GM12878 (cell line): ENCODE results near the gene GCSAM. TPM values are rescaled to one million over a fixed set of nuclear protein-coding genes. Genes with fewer than 3 reads are reported as not detected.

Experiments used
- BCL11A ChIP-seq: IDR thresholded peaks from 2 replicates; pipeline ENCODE4 v1.6.1; 2011; ENCODE audit warnings: low read depth, low read length
- BCLAF1 ChIP-seq: fragments of 450-650 bp; IDR thresholded peaks from 2 replicates; pipeline ENCODE4 v1.6.1; 2017; ENCODE audit warnings: antibody characterized with exemption, mild to moderate bottlenecking, moderate library complexity
- BMI1 ChIP-seq: fragments of 450-650 bp; IDR thresholded peaks from 2 replicates; pipeline ENCODE4 v1.6.1; 2016; ENCODE audit warnings: mild to moderate bottlenecking, moderate library complexity, borderline replicate concordance
- BRCA1 ChIP-seq: IDR thresholded peaks from 2 replicates; pipeline ENCODE4 v1.6.1; 2011; ENCODE audit warnings: low read depth, low read length, improper control_type of control experiment
- CEBPB ChIP-seq, 2 experiments: fragments of 150-350 bp in 1 of 2; IDR thresholded peaks; 2 replicates each; pipeline ENCODE4 v1.6.1; 2012 to 2014; ENCODE audit warnings: low read depth in 2 of 2, low read length in 2 of 2, borderline replicate concordance in 1 of 2, inconsistent platforms in 1 of 2
- CREB1 ChIP-seq: IDR thresholded peaks from 2 replicates; pipeline ENCODE4 v1.6.1; 2012; ENCODE audit warnings: low read depth, mild to moderate bottlenecking, inconsistent platforms
- ELK1 ChIP-seq: IDR thresholded peaks from 2 replicates; pipeline ENCODE4 v1.6.1; 2012; ENCODE audit warnings: low read depth, low read length, improper control_type of control experiment
- EZH2 ChIP-seq: IDR thresholded peaks from 2 replicates; pipeline ENCODE4 v1.6.1; 2012; ENCODE audit warnings: low read depth, mild to moderate bottlenecking, control low read depth, inconsistent platforms, low read length, borderline replicate concordance; ENCODE audit not compliant: control insufficient read depth
- GABPA ChIP-seq: IDR thresholded peaks from 2 replicates; pipeline ENCODE4 v1.6.1; 2014; ENCODE audit warnings: antibody characterized with exemption, low read depth, mild to moderate bottlenecking, inconsistent platforms
- NFIC ChIP-seq: IDR thresholded peaks from 2 replicates; pipeline ENCODE4 v1.6.1; 2012; ENCODE audit warnings: low read depth, mild to moderate bottlenecking, inconsistent platforms, low read length, moderate library complexity
- PBX3 ChIP-seq: IDR thresholded peaks from 2 replicates; pipeline ENCODE4 v1.6.1; 2011; ENCODE audit warnings: mild to moderate bottlenecking, low read depth, low read length, moderate library complexity; ENCODE audit not compliant: insufficient replicate concordance
- POLR2AphosphoS2 ChIP-seq: IDR thresholded peaks from 2 replicates; pipeline ENCODE4 v1.6.1; 2011; ENCODE audit warnings: low read depth, mild to moderate bottlenecking, low read length, improper control_type of control experiment, moderate library complexity
- RUNX3 ChIP-seq: IDR thresholded peaks from 2 replicates; pipeline ENCODE4 v1.6.1; 2012; ENCODE audit warnings: low read length, inconsistent platforms
- SIX5 ChIP-seq: IDR thresholded peaks from 2 replicates; pipeline ENCODE4 v1.6.1; 2011; ENCODE audit warnings: mild to moderate bottlenecking, low read depth, low read length, moderate library complexity; ENCODE audit not compliant: severe bottlenecking
- SMAD5 ChIP-seq: IDR thresholded peaks from 2 replicates; pipeline ENCODE4 v1.6.1; 2016; ENCODE audit warnings: antibody characterized with exemption, low read depth
- SREBF1 ChIP-seq: IDR thresholded peaks from 2 replicates; pipeline ENCODE4 v1.6.1; 2012; ENCODE audit warnings: mild to moderate bottlenecking, low read length
- YBX1 ChIP-seq: fragments of 450-650 bp; IDR thresholded peaks from 2 replicates; pipeline ENCODE4 v1.6.1; 2016; ENCODE audit warnings: antibody characterized with exemption
- ZNF384 ChIP-seq: IDR thresholded peaks from 2 replicates; pipeline ENCODE4 v1.6.1; 2012; ENCODE audit warnings: low read depth, mild to moderate bottlenecking, low read length, improper control_type of control experiment, borderline replicate concordance
- ZNF592 ChIP-seq: fragments of 450-650 bp; IDR thresholded peaks from 2 replicates; pipeline ENCODE4 v1.6.1; 2017; ENCODE audit warnings: mild to moderate bottlenecking, moderate library complexity
- ZNF622 ChIP-seq: fragments of 450-650 bp; IDR thresholded peaks from 2 replicates; pipeline ENCODE4 v1.6.1; 2017; ENCODE audit warnings: mild to moderate bottlenecking, inconsistent platforms
- polyA plus RNA-seq, 11 experiments: library from polyadenylated mRNA; depleted of rRNA in 4 of 11; unstranded in 6 of 11; stranded (reverse) in 5 of 11; fragments of >200 nt; fragmentation: Nextera tagmentation in 4 of 11; fragmentation: Illumina TruSeq in 1 of 11; extraction: Ambion mirVana in 4 of 11; extraction: Trizol in 1 of 11; gene quantifications; 1 replicate in 1 of 11; 2 replicates in 10 of 11; pipeline versions ENCODE4 v1.2.1 to v1.2.3, GENCODE V29; 2011 to 2016; ENCODE audit warnings: inconsistent platforms in 2 of 11, missing spikeins in 2 of 11, low read depth in 1 of 11
- total RNA-seq, 4 experiments: library from RNA; depleted of rRNA in 3 of 4; stranded (reverse); fragments of >200 nt in 3 of 4; fragmentation: Illumina TruSeq in 1 of 4; extraction: Trizol in 1 of 4; gene quantifications; 2 replicates each; pipeline versions ENCODE4 v1.2.1 to v1.2.3, GENCODE V29; 2013 to 2021

The GCSAM gene
- total and polyA plus RNA-seq, 10 of the 15 experiments (the other 5 are each of a cell fraction or from before 2014, with no cell fraction given) = 81.5 to 407 (median 107) TPM

- TF ChIP-seq BCLAF1 (no peak), ZNF622 (no peak), RUNX3 (no peak), ELK1 (no peak), PBX3 (peak; percentile 20), BMI1 (peak; percentile 80; the same call in 1 of the 2 replicates), YBX1 (no peak), ZNF384 (no peak), EZH2 (no peak), BRCA1 (no peak), CREB1 (no peak), CEBPB (IDR thresholded peaks at IDR 0.05; ENCODE audit: borderline replicate concordance in 1 of 2, low read depth in 2 of 2, low read length in 2 of 2) (no peak), SREBF1 (no peak), BCL11A (no peak), SIX5 (no peak), SMAD5 (peak; percentile 63), NFIC (no peak), GABPA (no peak), ZNF592 (peak; percentile 50; the same call in 1 of the 2 replicates), POLR2AphosphoS2 (peak; percentile 16; the same call in 1 of the 2 replicates)
These were observed 4.0 kb downstream of the GCSAM start (continued) for GRCh38 chr3:112128843-112129727.
